Testis (tissue), 5 donors: ENCODE results near the gene LAP3. TPM values are rescaled to one million over a fixed set of nuclear protein-coding genes. Genes with fewer than 3 reads are reported as not detected.

Experiments
- DNase-seq: peaks from one replicate; pipeline ENCODE4 v3.0.0-alpha.2; 2019
- H3K27ac ChIP-seq, 2 donors: fragments of 200-600 bp; sonication (generic); one replicate each; pipeline ENCODE4 v1.5.1; 2019
- H3K27me3 ChIP-seq: fragments of 200-600 bp; sonication (generic); one replicate; pipeline ENCODE4 v1.5.1; 2019
- H3K36me3 ChIP-seq: fragments of 200-600 bp; sonication (generic); one replicate; pipeline ENCODE4 v1.5.1; 2017; ENCODE audit warnings: low read depth; ENCODE audit errors: missing control alignments
- H3K4me1 ChIP-seq: fragments of 200-600 bp; sonication (generic); one replicate; pipeline ENCODE4 v1.5.1; 2019
- H3K4me3 ChIP-seq, 2 donors: fragments of 200-600 bp; sonication (generic); one replicate each; pipeline ENCODE4 v1.5.1; 2017 to 2019
- H3K9me3 ChIP-seq: fragments of 200-600 bp; sonication (generic); one replicate; pipeline ENCODE4 v1.5.1; 2017
- CTCF ChIP-seq, 3 experiments: fragments of 450-650 bp in 2 of 3; fragments of 200-600 bp in 1 of 3; sonication (generic) in 1 of 3; IDR thresholded peaks; one replicate each; pipeline ENCODE4 v1.5.1; 2016 to 2019; ENCODE audit warnings: antibody characterized with exemption in 3 of 3, mild to moderate bottlenecking in 2 of 3, moderate library complexity in 1 of 3
- POLR2A ChIP-seq: fragments of 450-650 bp; IDR thresholded peaks from one replicate; pipeline ENCODE4 v1.6.1; 2017; ENCODE audit warnings: antibody characterized with exemption, mild to moderate bottlenecking, moderate library complexity
- WGBS, 2 donors: methylation state at CpG; one replicate each; pipeline ENCODE4 v1.1.5; 2018; 5-methylcytosine and 5-hydroxymethylcytosine counted together
- intact Hi-C: fragments of 100-400 bp; cut with DNase I; formaldehyde crosslinking; loops from one replicate; pipeline ENCODE4 v1.15.1; 2023; ENCODE audit warnings: low total_unique reads
- long read RNA-seq, 2 donors: transcript quantifications; one replicate each; lab custom pipeline, GENCODE V29; 2026
- polyA plus RNA-seq: library from polyadenylated mRNA; stranded (reverse); fragments of 350-450 nt; fragmentation: Illumina TruSeq; extraction: RNeasy Lipid Tissue Mini Kit (QIAGEN cat#74804); gene quantifications from one replicate; pipeline ENCODE4 v1.2.3, GENCODE V29; 2014; ENCODE audit warnings: low read depth, low replicate concordance; ENCODE audit not compliant: insufficient read depth
- total RNA-seq, 2 donors: library from RNA; depleted of rRNA; stranded (reverse); fragments of >200 nt; gene quantifications; one replicate each; pipeline ENCODE4 v1.2.3, GENCODE V29; 2016

The LAP3 gene
- total RNA-seq (100 to 1,000 TPM in 1 of 2 donors, 10 to 100 TPM in 1; 98.9 to 100 TPM), polyA plus RNA-seq (108 TPM)
- long read RNA-seq, donor 1, transcript LAP3-201 (13 exons, 2,213 nt), result major isoform, 17 of 24 reads
- long read RNA-seq, donor 1, partial matches to known transcripts, result 7 of 24 reads
- long read RNA-seq, donor 1, other reads (novel, unspliced or antisense), result 0 of 24 reads
- long read RNA-seq, donor 2, transcript LAP3-201 (13 exons, 2,213 nt), result major isoform, 7 of 18 reads
- long read RNA-seq, donor 2, partial matches to known transcripts, result 7 of 18 reads
- long read RNA-seq, donor 2, other reads (novel, unspliced or antisense), result 0 of 18 reads

- Histone ChIP-seq H3K4me1 (peaks cover 21% of the 10 kb centered on the region), H3K36me3 (no peaks in the 10 kb centered on the region), H3K9me3 (no peaks in the 10 kb centered on the region), H3K27me3 (no peaks in the 10 kb centered on the region), H3K4me3 (peak within 1 kb of the TSS; percentile 82 to 90), H3K27ac (peak within 1 kb of the TSS; percentile 93 to 95)
- peak in 1 of 3 experiments; percentile 11 for TF ChIP-seq CTCF (IDR thresholded peaks at IDR 0.05)
- peak; percentile 86 for TF ChIP-seq POLR2A
- intact Hi-C loops, result no loop called here
- 1% methylated on average over 24 to 75 of the region's 91 CpGs for WGBS, 2 donors
- peak; percentile 99 for DNase-seq
These were observed at the start of gene LAP3 for GRCh38 chr4:17576932-17577664. Gene LAP3 (plus strand): TSS chr4:17577198. CDS start chr4:17577466, 268 bp downstream.

DNA sequence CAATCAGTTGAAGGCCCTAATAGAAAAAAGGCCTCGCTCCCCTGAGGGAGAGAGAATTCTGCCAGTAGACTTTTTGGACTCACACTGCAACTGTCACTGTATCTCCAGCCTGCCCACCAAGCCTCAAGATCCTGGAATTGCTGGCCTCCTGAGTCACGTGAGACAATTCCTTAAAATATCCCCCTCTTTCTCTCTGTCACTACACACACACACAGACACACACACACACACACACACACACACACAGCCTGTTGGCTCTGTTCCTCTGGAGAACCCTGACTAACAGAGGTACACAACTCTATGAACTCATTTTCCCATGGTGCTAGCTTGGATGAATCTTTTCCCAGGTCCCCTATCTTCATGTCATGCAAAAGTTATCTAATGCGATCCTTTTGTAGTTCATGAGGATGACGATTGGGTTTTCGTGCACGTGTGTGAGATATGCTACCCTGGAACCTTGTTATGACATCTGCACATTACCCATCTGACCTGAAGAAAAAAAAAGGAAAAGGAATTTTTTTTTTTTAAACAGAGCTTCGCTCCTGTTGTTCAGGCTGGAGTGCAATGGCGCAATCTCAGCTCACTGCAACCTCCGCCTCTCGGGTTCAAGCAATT, 48.3 kb upstream of the LAP3 start:
- DNase-seq, result no peak
- 86 to 90% methylated on average over 10 of the region's 10 CpGs for WGBS, 2 donors
- no peaks in the 10 kb centered on the region for H3K27me3 ChIP-seq
- no peak for TF ChIP-seq POLR2A
- TF ChIP-seq CTCF (IDR thresholded peaks at IDR 0.05), result no peak
- no peaks in the 10 kb centered on the region for H3K9me3 ChIP-seq
- H3K36me3 ChIP-seq, result no peaks in the 10 kb centered on the region
- peaks cover 2% of the 10 kb centered on the region for H3K4me1 ChIP-seq
- no peak overlapping the region for H3K4me3 ChIP-seq
- H3K27ac ChIP-seq, result no peak overlapping the region
- intact Hi-C loops, result no loop called here

DNA sequence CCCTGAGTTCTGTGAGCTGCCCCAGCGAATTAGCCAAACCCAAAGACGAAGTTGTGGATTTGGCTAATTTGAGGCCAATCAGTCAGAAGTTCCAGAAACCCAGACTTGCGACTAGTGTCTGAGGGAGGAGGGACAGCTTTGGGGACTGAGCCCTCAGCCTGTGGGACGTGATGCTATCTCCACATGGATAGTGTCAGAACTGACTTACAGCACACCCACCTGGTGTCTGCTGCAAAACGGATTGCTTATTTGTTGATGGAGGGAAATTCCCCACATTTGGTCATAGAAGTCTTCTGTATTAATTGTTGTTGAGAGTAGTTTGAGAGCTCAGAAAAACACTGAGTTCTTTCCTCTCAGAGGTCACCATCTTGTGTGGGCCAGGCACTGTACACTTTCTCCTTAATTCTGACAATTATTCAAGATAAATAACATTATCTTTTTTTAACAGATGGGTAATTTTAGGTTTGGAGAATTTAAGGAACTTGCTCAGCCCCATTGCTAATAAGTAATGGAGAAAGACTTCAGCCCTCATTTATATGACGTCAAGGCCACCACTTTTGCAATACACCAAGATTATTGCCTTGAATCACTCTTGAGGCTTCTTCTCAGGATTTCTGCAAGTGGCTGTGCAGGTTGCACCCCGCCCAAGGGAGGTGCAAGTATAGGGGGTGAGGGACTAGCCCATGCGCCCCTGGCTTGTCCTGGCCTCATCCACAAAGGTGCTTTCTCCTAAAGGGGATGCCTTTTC, 45.3 kb upstream of the LAP3 start:
- H3K27ac ChIP-seq, result no peak overlapping the region
- H3K27me3 ChIP-seq, result no peaks in the 10 kb centered on the region
- intact Hi-C loops, result no loop called here
- H3K4me3 ChIP-seq, result no peak overlapping the region
- H3K36me3 ChIP-seq, result no peaks in the 10 kb centered on the region
- H3K4me1 ChIP-seq, result peaks cover under 1% of the 10 kb centered on the region
- no peak for TF ChIP-seq CTCF (IDR thresholded peaks at IDR 0.05)
- no peak for DNase-seq
- WGBS, 2 donors, result 62 to 80% methylated on average over 8 of the region's 8 CpGs
- H3K9me3 ChIP-seq, result no peaks in the 10 kb centered on the region

DNA sequence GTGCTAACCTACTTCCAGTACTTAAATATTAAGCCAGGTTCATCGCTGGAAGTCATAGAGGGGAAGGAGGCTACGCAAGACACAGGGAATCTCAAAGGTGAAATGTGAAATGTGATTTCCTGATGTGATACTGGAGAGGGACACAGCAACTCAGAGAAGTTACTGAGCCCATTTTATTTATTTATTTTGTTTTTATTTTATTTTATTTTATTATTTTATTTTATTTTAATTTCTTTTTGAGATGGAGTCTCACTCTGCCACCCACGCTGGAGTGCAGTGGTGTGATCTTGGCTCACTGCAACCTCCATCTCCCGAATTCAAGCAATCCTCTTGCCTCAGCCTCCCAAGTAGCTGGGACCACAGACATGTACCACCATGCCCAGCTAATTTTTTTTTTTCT, 42.3 kb upstream of the LAP3 start:
- DNase-seq, result no peak
- WGBS, 2 donors, result 88 to 94% methylated on average over 4 of the region's 4 CpGs
- no peaks in the 10 kb centered on the region for H3K27me3 ChIP-seq
- H3K4me3 ChIP-seq, result no peak overlapping the region
- H3K36me3 ChIP-seq, result no peaks in the 10 kb centered on the region
- TF ChIP-seq POLR2A (no peak), CTCF (IDR thresholded peaks at IDR 0.05) (no peak)
- no peaks in the 10 kb centered on the region for H3K4me1 ChIP-seq
- H3K9me3 ChIP-seq, result no peaks in the 10 kb centered on the region
- no peak overlapping the region for H3K27ac ChIP-seq
- intact Hi-C loops, result no loop called here
